ENCODE results near the gene FGFBP3. TPM values are rescaled to one million over a fixed set of nuclear protein-coding genes. Genes with fewer than 3 reads are reported as not detected.
"Not testable (repeated sequence)": the region's sequence is repeated elsewhere in the genome, so short reads cannot be mapped to it uniquely, and the experiment has no call there.

FGFBP3 gene
- polyA plus RNA-seq, 2 donors: 0.74 to 0.84 TPM

- Histone ChIP-seq H3K27ac (ENCODE audit: low read depth in 2 of 2, low read length in 1 of 2) (peak overlapping the region in 1 of 2 donors; percentile 1), H3K27me3 (ENCODE audit: control insufficient read depth in 1 of 2, insufficient read depth in 2 of 2, low read length in 2 of 2) (no peaks in the 10 kb centered on the region), H3K4me1 (ENCODE audit: control insufficient read depth in 2 of 2, insufficient read depth in 2 of 2, low read length in 1 of 2) (no peaks in the 10 kb centered on the region), H3K4me3 (ENCODE audit: low read depth in 1 of 2, low read length in 2 of 2) (no peak overlapping the region), H3K36me3 (ENCODE audit: control insufficient read depth in 2 of 2, insufficient read depth in 2 of 2, low read length in 1 of 2) (no peaks in the 10 kb centered on the region), H3K9me3 (ENCODE audit: control insufficient read depth in 2 of 2, insufficient read depth in 1 of 2, low read depth in 1 of 2, low read length in 1 of 2) (no peaks in the 10 kb centered on the region)
- WGBS, 2 donors: 74 to 83% methylated on average over 5 of the region's 5 CpGs
Observed at GRCh38 chr10:91907033-91907594, 2.2 kb downstream of the FGFBP3 start.

GRCh38 chr10:91901784-91902677, 7.3 kb downstream of the FGFBP3 start:
- no peaks in the 10 kb centered on the region for H3K27me3 ChIP-seq (ENCODE audit: control insufficient read depth in 1 of 2, insufficient read depth in 2 of 2, low read length in 2 of 2)
- 5 to 12% methylated on average over 2 of the region's 2 CpGs for WGBS, 2 donors
- no peaks in the 10 kb centered on the region for H3K9me3 ChIP-seq (ENCODE audit: control insufficient read depth in 2 of 2, insufficient read depth in 1 of 2, low read depth in 1 of 2, low read length in 1 of 2)
- H3K36me3 ChIP-seq (ENCODE audit: control insufficient read depth in 2 of 2, insufficient read depth in 2 of 2, low read length in 1 of 2): no peaks in the 10 kb centered on the region
- H3K4me1 ChIP-seq (ENCODE audit: control insufficient read depth in 2 of 2, insufficient read depth in 2 of 2, low read length in 1 of 2): no peaks in the 10 kb centered on the region
- no peak overlapping the region for H3K27ac ChIP-seq (ENCODE audit: low read depth in 2 of 2, low read length in 1 of 2)
- no peak overlapping the region for H3K4me3 ChIP-seq (ENCODE audit: low read depth in 1 of 2, low read length in 2 of 2)

GRCh38 chr10:91897421-91897820, 11.9 kb downstream of the FGFBP3 start:
- WGBS, 2 donors: 66 to 68% methylated on average over 8 of the region's 8 CpGs
- H3K36me3 ChIP-seq (ENCODE audit: control insufficient read depth in 2 of 2, insufficient read depth in 2 of 2, low read length in 1 of 2): no peaks in the 10 kb centered on the region
- H3K27me3 ChIP-seq (ENCODE audit: control insufficient read depth in 1 of 2, insufficient read depth in 2 of 2, low read length in 2 of 2): no peaks in the 10 kb centered on the region
- no peaks in the 10 kb centered on the region for H3K4me1 ChIP-seq (ENCODE audit: control insufficient read depth in 2 of 2, insufficient read depth in 2 of 2, low read length in 1 of 2)
- H3K9me3 ChIP-seq (ENCODE audit: control insufficient read depth in 2 of 2, insufficient read depth in 1 of 2, low read depth in 1 of 2, low read length in 1 of 2): no peaks in the 10 kb centered on the region
- no peak overlapping the region for H3K4me3 ChIP-seq (ENCODE audit: low read depth in 1 of 2, low read length in 2 of 2)
- H3K27ac ChIP-seq (ENCODE audit: low read depth in 2 of 2, low read length in 1 of 2): no peak overlapping the region

GRCh38 chr10:91896212-91896756, 13.0 kb downstream of the FGFBP3 start:
- no peaks in the 10 kb centered on the region for H3K36me3 ChIP-seq (ENCODE audit: control insufficient read depth in 2 of 2, insufficient read depth in 2 of 2, low read length in 1 of 2)
- no peaks in the 10 kb centered on the region for H3K4me1 ChIP-seq (ENCODE audit: control insufficient read depth in 2 of 2, insufficient read depth in 2 of 2, low read length in 1 of 2)
- H3K27ac ChIP-seq (ENCODE audit: low read depth in 2 of 2, low read length in 1 of 2): no peak overlapping the region
- 92 to 94% methylated on average over 3 of the region's 3 CpGs for WGBS, 2 donors
- H3K9me3 ChIP-seq (ENCODE audit: control insufficient read depth in 2 of 2, insufficient read depth in 1 of 2, low read depth in 1 of 2, low read length in 1 of 2): no peaks in the 10 kb centered on the region
- no peak overlapping the region for H3K4me3 ChIP-seq (ENCODE audit: low read depth in 1 of 2, low read length in 2 of 2)
- no peaks in the 10 kb centered on the region for H3K27me3 ChIP-seq (ENCODE audit: control insufficient read depth in 1 of 2, insufficient read depth in 2 of 2, low read length in 2 of 2)

GRCh38 chr10:91894261-91894685, 15.0 kb downstream of the FGFBP3 start:
- not testable (repeated sequence) for H3K4me3 ChIP-seq (ENCODE audit: low read depth in 1 of 2, low read length in 2 of 2); H3K4me1 ChIP-seq (ENCODE audit: control insufficient read depth in 2 of 2, insufficient read depth in 2 of 2, low read length in 1 of 2); H3K36me3 ChIP-seq (ENCODE audit: control insufficient read depth in 2 of 2, insufficient read depth in 2 of 2, low read length in 1 of 2); H3K27ac ChIP-seq (ENCODE audit: low read depth in 2 of 2, low read length in 1 of 2); H3K27me3 ChIP-seq (ENCODE audit: control insufficient read depth in 1 of 2, insufficient read depth in 2 of 2, low read length in 2 of 2); H3K9me3 ChIP-seq (ENCODE audit: control insufficient read depth in 2 of 2, insufficient read depth in 1 of 2, low read depth in 1 of 2, low read length in 1 of 2)
- 87% methylated on average over 14 of the region's 14 CpGs for WGBS, 2 donors

- no peak overlapping the region for H3K4me3 ChIP-seq (ENCODE audit: low read depth in 1 of 2, low read length in 2 of 2)
- H3K9me3 ChIP-seq (ENCODE audit: control insufficient read depth in 2 of 2, insufficient read depth in 1 of 2, low read depth in 1 of 2, low read length in 1 of 2): no peaks in the 10 kb centered on the region
- 94 to 99% methylated on average over 2 of the region's 2 CpGs for WGBS, 2 donors
- no peaks in the 10 kb centered on the region for H3K36me3 ChIP-seq (ENCODE audit: control insufficient read depth in 2 of 2, insufficient read depth in 2 of 2, low read length in 1 of 2)
- no peaks in the 10 kb centered on the region for H3K27me3 ChIP-seq (ENCODE audit: control insufficient read depth in 1 of 2, insufficient read depth in 2 of 2, low read length in 2 of 2)
- no peaks in the 10 kb centered on the region for H3K4me1 ChIP-seq (ENCODE audit: control insufficient read depth in 2 of 2, insufficient read depth in 2 of 2, low read length in 1 of 2)
- H3K27ac ChIP-seq (ENCODE audit: low read depth in 2 of 2, low read length in 1 of 2): no peak overlapping the region
Observed at GRCh38 chr10:91893051-91893450, 16.2 kb downstream of the FGFBP3 start.

GRCh38 chr10:91891125-91892001, 17.9 kb downstream of the FGFBP3 start:
- Histone ChIP-seq H3K27ac (ENCODE audit: low read depth in 2 of 2, low read length in 1 of 2) (no peak overlapping the region), H3K27me3 (ENCODE audit: control insufficient read depth in 1 of 2, insufficient read depth in 2 of 2, low read length in 2 of 2) (no peaks in the 10 kb centered on the region), H3K9me3 (ENCODE audit: control insufficient read depth in 2 of 2, insufficient read depth in 1 of 2, low read depth in 1 of 2, low read length in 1 of 2) (no peaks in the 10 kb centered on the region), H3K4me1 (ENCODE audit: control insufficient read depth in 2 of 2, insufficient read depth in 2 of 2, low read length in 1 of 2) (peaks cover 0 to 4% of the 10 kb centered on the region in 2 donors), H3K4me3 (ENCODE audit: low read depth in 1 of 2, low read length in 2 of 2) (no peak overlapping the region), H3K36me3 (ENCODE audit: control insufficient read depth in 2 of 2, insufficient read depth in 2 of 2, low read length in 1 of 2) (no peaks in the 10 kb centered on the region)
- WGBS, 2 donors: 84 to 87% methylated on average over 1 of the region's 1 CpG

- 1% methylated on average over 57 to 59 of the region's 59 CpGs for WGBS, 2 donors
- Histone ChIP-seq H3K4me1 (ENCODE audit: control insufficient read depth in 2 of 2, insufficient read depth in 2 of 2, low read length in 1 of 2) (peaks cover 0 to 4% of the 10 kb centered on the region in 2 donors), H3K27ac (ENCODE audit: low read depth in 2 of 2, low read length in 1 of 2) (no peak overlapping the region)
Observed at GRCh38 chr10:91887272-91888076, 21.8 kb downstream of the FGFBP3 start.

GRCh38 chr10:91886954-91887271, 22.4 kb downstream of the FGFBP3 start:
- no peak overlapping the region for H3K27ac ChIP-seq (ENCODE audit: low read depth in 2 of 2, low read length in 1 of 2)
- no peaks in the 10 kb centered on the region for H3K27me3 ChIP-seq (ENCODE audit: control insufficient read depth in 1 of 2, insufficient read depth in 2 of 2, low read length in 2 of 2)
- H3K9me3 ChIP-seq (ENCODE audit: control insufficient read depth in 2 of 2, insufficient read depth in 1 of 2, low read depth in 1 of 2, low read length in 1 of 2): no peaks in the 10 kb centered on the region
- H3K4me1 ChIP-seq (ENCODE audit: control insufficient read depth in 2 of 2, insufficient read depth in 2 of 2, low read length in 1 of 2): peaks cover 0 to 4% of the 10 kb centered on the region in 2 donors
- peak overlapping the region; percentile 50 to 55 for H3K4me3 ChIP-seq (ENCODE audit: low read depth in 1 of 2, low read length in 2 of 2)
- WGBS, 2 donors: 15 to 18% methylated on average over 6 of the region's 6 CpGs
- H3K36me3 ChIP-seq (ENCODE audit: control insufficient read depth in 2 of 2, insufficient read depth in 2 of 2, low read length in 1 of 2): no peaks in the 10 kb centered on the region

More at GRCh38 chr10:91887272-91888076, 21.8 kb downstream of the FGFBP3 start:
- H3K9me3 ChIP-seq (ENCODE audit: control insufficient read depth in 2 of 2, insufficient read depth in 1 of 2, low read depth in 1 of 2, low read length in 1 of 2): no peaks in the 10 kb centered on the region
- H3K27me3 ChIP-seq (ENCODE audit: control insufficient read depth in 1 of 2, insufficient read depth in 2 of 2, low read length in 2 of 2): no peaks in the 10 kb centered on the region
- H3K4me3 ChIP-seq (ENCODE audit: low read depth in 1 of 2, low read length in 2 of 2): peak overlapping the region; percentile 50 to 55
- no peaks in the 10 kb centered on the region for H3K36me3 ChIP-seq (ENCODE audit: control insufficient read depth in 2 of 2, insufficient read depth in 2 of 2, low read length in 1 of 2)
